SU-DHL-6 (cell line): ENCODE data around the gene QPCT.
"Not testable (repeated sequence)": the region's sequence is repeated elsewhere in the genome, so short reads cannot be mapped to it uniquely, and the experiment has no call there.

Source experiments
- H2AFZ ChIP-seq: fragments of 200-600 bp; sonication (generic); 2 replicates; pipeline ENCODE4 v1.6.1; 2014; ENCODE audit warnings: low read depth, mild to moderate bottlenecking, moderate library complexity, mixed read lengths, antibody characterized with exemption, low read length; ENCODE audit not compliant: severe bottlenecking
- H3F3A ChIP-seq: fragments of 200-600 bp; shearing (Covaris generic); 2 replicates; pipeline ENCODE4 v1.6.0; 2016; ENCODE audit warnings: antibody characterized with exemption, mild to moderate bottlenecking; ENCODE audit not compliant: insufficient read depth
- H3K27ac ChIP-seq: fragments of 200-600 bp; sonication (generic); 2 replicates; pipeline ENCODE4 v1.5.1; 2016; ENCODE audit warnings: low read depth, mild to moderate bottlenecking, low read length, moderate library complexity, mixed read lengths
- H3K27me3 ChIP-seq: fragments of 200-600 bp; sonication (generic), shearing (Covaris generic); 2 replicates; pipeline ENCODE4 v1.6.0; 2014; ENCODE audit warnings: mild to moderate bottlenecking, low read length
- H3K36me3 ChIP-seq: fragments of 200-600 bp; sonication (generic); 2 replicates; pipeline ENCODE4 v1.6.1; 2014; ENCODE audit warnings: mild to moderate bottlenecking, low read length, mixed read lengths
- H3K4me2 ChIP-seq: fragments of 300-600, 200-600 bp; shearing (Covaris generic), sonication (generic); 2 replicates; pipeline ENCODE4 v1.6.0; 2014; ENCODE audit warnings: low read length, low read depth, mild to moderate bottlenecking; ENCODE audit not compliant: poor library complexity, severe bottlenecking
- H3K4me3 ChIP-seq: fragments of 200-600 bp; sonication (generic); 2 replicates; pipeline ENCODE4 v1.5.1; 2014; ENCODE audit warnings: antibody characterized with exemption, low read length, mild to moderate bottlenecking, mixed read lengths; ENCODE audit not compliant: insufficient read depth, poor library complexity, severe bottlenecking
- H3K79me2 ChIP-seq: fragments of 200-600 bp; sonication (generic); 2 replicates; pipeline ENCODE4 v1.6.1; 2014; ENCODE audit warnings: mild to moderate bottlenecking, low read length, moderate library complexity; ENCODE audit not compliant: insufficient read depth
- H3K9ac ChIP-seq: fragments of 200-600 bp; sonication (generic); 2 replicates; pipeline ENCODE4 v1.7.0; 2014; ENCODE audit warnings: mild to moderate bottlenecking, low read length
- H3K9me2 ChIP-seq: fragments of 200-600 bp; sonication (generic); replicated peaks from 2 replicates; pipeline ENCODE4 v1.6.1; 2014; ENCODE audit warnings: low read length; ENCODE audit not compliant: insufficient read depth
- H3K9me3 ChIP-seq: fragments of 200-600 bp; sonication (generic); 2 replicates; pipeline ENCODE4 v1.6.1; 2014; ENCODE audit warnings: low read length, mixed read lengths; ENCODE audit not compliant: insufficient read depth
- H4K20me1 ChIP-seq: fragments of 200-600 bp; sonication (generic); 2 replicates; pipeline ENCODE4 v1.6.1; 2014; ENCODE audit warnings: low read depth, mild to moderate bottlenecking, antibody characterized with exemption, low read length, moderate library complexity, mixed read lengths
- EZH2phosphoT487 ChIP-seq: fragments of 200-600 bp; sonication (generic), shearing (Covaris generic); conservative IDR thresholded peaks from 2 replicates; pipeline ENCODE4 v1.6.1; 2018; ENCODE audit warnings: mild to moderate bottlenecking, antibody characterized with exemption, low read length, moderate library complexity, mixed read lengths
- TF ChIP-seq, protein P1 (sequence below): fragments of 200-600 bp; sonication (generic); IDR thresholded peaks from one replicate; pipeline ENCODE4 v1.5.1; 2017; ENCODE audit warnings: antibody characterized with exemption, mild to moderate bottlenecking, low read length, moderate library complexity; ENCODE audit not compliant: insufficient read depth, poor library complexity, severe bottlenecking

QPCT gene

GRCh38 chr2:37344453-37345361 lies at the start of gene QPCT:
Gene QPCT (plus strand): TSS chr2:37344630. CDS start chr2:37344732, 102 bp downstream.
- Histone ChIP-seq H3K9me2 (no peaks in the 10 kb centered on the region), H2AFZ (peak within 1 kb of the TSS; percentile 90), H3K36me3 (no peaks in the 10 kb centered on the region), H4K20me1 (no peaks in the 10 kb centered on the region), H3K27ac (no peak within 1 kb of the TSS), H3K79me2 (no peaks in the 10 kb centered on the region), H3K27me3 (no peaks in the 10 kb centered on the region), H3K4me3 (peak within 1 kb of the TSS; percentile 54), H3K9ac (peak within 1 kb of the TSS; percentile 59), H3K4me2 (peak within 1 kb of the TSS; percentile 91), H3K9me3 (no peaks in the 10 kb centered on the region), H3F3A (peaks cover 15% of the 10 kb centered on the region; the same call in 1 of the 2 replicates)
- no peak for TF ChIP-seq EZH2phosphoT487
- TF ChIP-seq, protein P1, sequence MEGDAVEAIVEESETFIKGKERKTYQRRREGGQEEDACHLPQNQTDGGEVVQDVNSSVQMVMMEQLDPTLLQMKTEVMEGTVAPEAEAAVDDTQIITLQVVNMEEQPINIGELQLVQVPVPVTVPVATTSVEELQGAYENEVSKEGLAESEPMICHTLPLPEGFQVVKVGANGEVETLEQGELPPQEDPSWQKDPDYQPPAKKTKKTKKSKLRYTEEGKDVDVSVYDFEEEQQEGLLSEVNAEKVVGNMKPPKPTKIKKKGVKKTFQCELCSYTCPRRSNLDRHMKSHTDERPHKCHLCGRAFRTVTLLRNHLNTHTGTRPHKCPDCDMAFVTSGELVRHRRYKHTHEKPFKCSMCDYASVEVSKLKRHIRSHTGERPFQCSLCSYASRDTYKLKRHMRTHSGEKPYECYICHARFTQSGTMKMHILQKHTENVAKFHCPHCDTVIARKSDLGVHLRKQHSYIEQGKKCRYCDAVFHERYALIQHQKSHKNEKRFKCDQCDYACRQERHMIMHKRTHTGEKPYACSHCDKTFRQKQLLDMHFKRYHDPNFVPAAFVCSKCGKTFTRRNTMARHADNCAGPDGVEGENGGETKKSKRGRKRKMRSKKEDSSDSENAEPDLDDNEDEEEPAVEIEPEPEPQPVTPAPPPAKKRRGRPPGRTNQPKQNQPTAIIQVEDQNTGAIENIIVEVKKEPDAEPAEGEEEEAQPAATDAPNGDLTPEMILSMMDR, result no peak

DNA sequence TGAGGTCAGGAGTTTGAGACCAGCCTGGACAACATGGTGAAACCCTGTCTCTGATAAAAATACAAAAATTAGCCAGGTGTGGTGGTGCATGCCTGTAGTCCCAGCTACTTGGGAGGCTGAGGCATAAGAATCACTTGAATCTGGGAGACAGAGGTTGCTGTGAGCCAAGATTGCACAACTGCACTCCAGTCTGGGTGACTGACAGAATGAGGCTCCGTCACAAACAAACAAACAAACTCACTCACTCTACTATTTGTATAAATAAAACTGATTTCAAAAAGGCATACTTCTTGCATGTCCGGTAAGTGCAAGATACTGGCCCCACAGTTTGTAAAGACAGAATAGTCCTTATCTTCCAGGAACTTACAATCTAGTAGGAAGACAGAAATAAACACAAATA lies 49.6 kb upstream of the QPCT start:
- Histone ChIP-seq H3K79me2 (peaks cover 94% of the 10 kb centered on the region), H3K36me3 (peaks cover 23% of the 10 kb centered on the region)
- not testable (repeated sequence) for H2AFZ ChIP-seq

GRCh38 chr2:37295469-37296073 lies 48.9 kb upstream of the QPCT start:
- peaks cover 100% of the 10 kb centered on the region for H3K79me2 ChIP-seq
- H4K20me1 ChIP-seq, result peaks cover 28% of the 10 kb centered on the region; the same call in 1 of the 2 replicates
- no peak overlapping the region for H3K9ac ChIP-seq
- no peaks in the 10 kb centered on the region for H3K27me3 ChIP-seq
- H2AFZ ChIP-seq, result no peak overlapping the region
- H3K36me3 ChIP-seq, result peaks cover 23% of the 10 kb centered on the region
- peaks cover 14% of the 10 kb centered on the region for H3F3A ChIP-seq
- TF ChIP-seq, protein P1, result no peak
- TF ChIP-seq EZH2phosphoT487, result no peak
- H3K4me2 ChIP-seq, result no peak overlapping the region
- H3K27ac ChIP-seq, result peak overlapping the region; percentile 15; the same call in 1 of the 2 replicates
- no peaks in the 10 kb centered on the region for H3K9me2 ChIP-seq
- no peak overlapping the region for H3K4me3 ChIP-seq
- no peaks in the 10 kb centered on the region for H3K9me3 ChIP-seq

More for the DNA sequence above, 49.6 kb upstream of the QPCT start:
- H3K9me3 ChIP-seq, H3K27ac ChIP-seq, H3K9me2 ChIP-seq, H3K4me2 ChIP-seq, H3K27me3 ChIP-seq, H3K4me3 ChIP-seq, H3K9ac ChIP-seq: not testable (repeated sequence)
- peaks cover 14% of the 10 kb centered on the region for H3F3A ChIP-seq
- peaks cover 28% of the 10 kb centered on the region; the same call in 1 of the 2 replicates for H4K20me1 ChIP-seq
